PC-9 (cell line): Measurements from ENCODE around the gene HSPA4L.

Source experiments
- CTCF ChIP-seq: fragments of 200-600 bp; sonication (generic); conservative IDR thresholded peaks from 2 replicates; pipeline ENCODE4 v1.6.1; 2017; ENCODE audit warnings: mixed run types, antibody characterized with exemption, mild to moderate bottlenecking, moderate library complexity
- EZH2 ChIP-seq: fragments of 200-600 bp; sonication (generic); IDR thresholded peaks from 2 replicates; pipeline ENCODE4 v1.8.0; 2017; ENCODE audit warnings: antibody characterized with exemption, low read depth

GRCh38 chr4:127857641-127858040, 75.5 kb downstream of the HSPA4L start:
- TF ChIP-seq CTCF = no peak
- no peak for TF ChIP-seq EZH2
